NT2/D1 (cell line): ENCODE measurements around the gene CXCR5.

Experiments used
- DNase-seq: peaks from one replicate; pipeline ENCODE4 v3.0.0-alpha.2; 2011; ENCODE audit warnings: low read depth, low spot score
- H3K27me3 ChIP-seq: 2 replicates; pipeline ENCODE4 v1.6.0; 2011; ENCODE audit warnings: mild to moderate bottlenecking; ENCODE audit not compliant: insufficient read length, insufficient read depth
- H3K36me3 ChIP-seq: 2 replicates; pipeline ENCODE4 v1.6.1; 2011; ENCODE audit warnings: mild to moderate bottlenecking, low read length, mixed read lengths; ENCODE audit not compliant: insufficient read depth, insufficient read length
- H3K4me1 ChIP-seq: 2 replicates; pipeline ENCODE4 v1.5.1; 2011; ENCODE audit not compliant: insufficient read depth, insufficient read length
- H3K4me3 ChIP-seq: 2 replicates; pipeline ENCODE4 v1.5.1; 2011; ENCODE audit warnings: low read depth; ENCODE audit not compliant: insufficient read length
- H3K9ac ChIP-seq: 2 replicates; pipeline ENCODE4 v1.6.0; 2011; ENCODE audit warnings: low read depth; ENCODE audit not compliant: insufficient read length
- H3K9me3 ChIP-seq: 2 replicates; pipeline ENCODE4 v1.5.1; 2011; ENCODE audit warnings: mild to moderate bottlenecking, low read length; ENCODE audit not compliant: insufficient read depth
- SUZ12 ChIP-seq: IDR thresholded peaks from 2 replicates; pipeline ENCODE4 v1.6.1; 2011; ENCODE audit not compliant: insufficient read length, insufficient read depth; ENCODE audit errors: extremely low read depth
- YY1 ChIP-seq: IDR thresholded peaks from 2 replicates; pipeline ENCODE4 v1.6.1; 2011; ENCODE audit not compliant: insufficient read length, insufficient read depth
- ZNF274 ChIP-seq: IDR thresholded peaks from 2 replicates; pipeline ENCODE4 v1.6.1; 2011; ENCODE audit warnings: mild to moderate bottlenecking, low read depth, low read length

CXCR5 gene

DNA sequence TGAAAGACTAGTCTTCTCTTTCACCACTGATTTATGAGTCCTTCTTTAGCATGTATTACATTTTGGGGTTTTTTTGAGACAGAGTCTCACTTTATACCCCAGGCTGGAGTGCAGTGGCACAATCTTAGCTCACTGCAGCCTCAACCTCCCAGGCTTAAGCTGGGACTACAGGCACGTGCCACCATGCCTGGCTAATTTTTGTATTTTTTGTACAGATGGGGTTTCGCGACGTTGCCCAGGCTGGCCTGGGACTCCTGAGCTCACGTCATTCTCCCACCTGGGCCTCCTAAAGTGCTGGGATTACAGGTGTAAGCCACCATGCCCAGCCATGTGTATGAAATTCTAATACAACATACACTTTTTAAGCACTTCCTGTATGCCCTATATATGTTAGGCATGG, 26.3 kb upstream of the CXCR5 start:
- DNase-seq = no peak
- no peaks in the 10 kb centered on the region for H3K27me3 ChIP-seq
- no peaks in the 10 kb centered on the region for H3K36me3 ChIP-seq
- H3K9me3 ChIP-seq = no peaks in the 10 kb centered on the region
- TF ChIP-seq YY1 (no peak), ZNF274 (no peak), SUZ12 (no peak)
- no peaks in the 10 kb centered on the region for H3K4me1 ChIP-seq
- no peak overlapping the region for H3K4me3 ChIP-seq
- H3K9ac ChIP-seq = no peak overlapping the region

DNA sequence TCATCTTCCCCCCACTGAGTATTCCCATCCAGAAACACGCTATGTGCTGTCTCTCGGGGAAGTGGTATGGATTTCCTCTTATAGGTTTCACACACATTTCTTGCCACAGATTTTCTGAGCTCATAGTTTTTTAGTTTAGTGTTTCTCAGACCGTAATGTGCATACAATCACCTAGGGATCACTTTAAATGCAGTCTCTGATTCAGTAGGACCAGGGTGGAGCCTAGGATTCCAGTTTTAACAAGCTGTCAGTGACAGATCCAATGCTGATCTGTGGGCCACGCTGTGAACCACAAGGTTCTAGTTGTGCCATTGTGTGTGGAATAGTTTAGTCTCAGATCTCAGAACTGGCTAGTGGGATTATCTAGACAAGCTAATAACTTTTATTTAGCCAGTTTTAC, 23.7 kb upstream of the CXCR5 start:
- H3K36me3 ChIP-seq = no peaks in the 10 kb centered on the region
- TF ChIP-seq SUZ12 = no peak
- no peak for TF ChIP-seq YY1
- no peak for TF ChIP-seq ZNF274

DNA sequence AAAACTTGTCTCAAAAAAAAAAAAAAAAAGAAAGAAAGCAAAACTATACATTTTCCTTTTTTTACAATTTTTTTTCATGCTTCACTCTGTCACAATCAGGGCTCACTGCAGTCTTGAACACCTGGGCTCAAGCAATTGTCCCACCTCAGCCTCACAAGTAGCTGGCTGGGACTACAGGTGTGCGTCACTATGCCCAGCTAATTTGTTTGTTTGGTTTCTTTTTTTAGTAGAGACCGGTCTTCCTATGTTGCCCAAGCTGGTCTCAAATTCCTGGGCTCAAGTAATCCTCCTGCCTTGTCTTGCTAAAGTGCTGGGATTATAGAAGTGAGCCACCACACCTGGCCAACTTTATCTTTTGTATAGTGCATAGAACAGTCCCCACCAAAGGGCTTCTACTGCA, 15.0 kb upstream of the CXCR5 start:
- Histone ChIP-seq H3K9ac (no peak overlapping the region), H3K9me3 (no peaks in the 10 kb centered on the region), H3K4me3 (no peak overlapping the region), H3K36me3 (no peaks in the 10 kb centered on the region), H3K4me1 (peaks cover 3% of the 10 kb centered on the region), H3K27me3 (no peaks in the 10 kb centered on the region)
- no peak for TF ChIP-seq SUZ12
- TF ChIP-seq YY1 = no peak
- TF ChIP-seq ZNF274 = no peak
- DNase-seq = no peak

More for the DNA sequence above, 23.7 kb upstream of the CXCR5 start:
- Histone ChIP-seq H3K4me3 (no peak overlapping the region), H3K27me3 (no peaks in the 10 kb centered on the region), H3K4me1 (no peaks in the 10 kb centered on the region), H3K9me3 (no peaks in the 10 kb centered on the region), H3K9ac (no peak overlapping the region)
- no peak for DNase-seq

DNA sequence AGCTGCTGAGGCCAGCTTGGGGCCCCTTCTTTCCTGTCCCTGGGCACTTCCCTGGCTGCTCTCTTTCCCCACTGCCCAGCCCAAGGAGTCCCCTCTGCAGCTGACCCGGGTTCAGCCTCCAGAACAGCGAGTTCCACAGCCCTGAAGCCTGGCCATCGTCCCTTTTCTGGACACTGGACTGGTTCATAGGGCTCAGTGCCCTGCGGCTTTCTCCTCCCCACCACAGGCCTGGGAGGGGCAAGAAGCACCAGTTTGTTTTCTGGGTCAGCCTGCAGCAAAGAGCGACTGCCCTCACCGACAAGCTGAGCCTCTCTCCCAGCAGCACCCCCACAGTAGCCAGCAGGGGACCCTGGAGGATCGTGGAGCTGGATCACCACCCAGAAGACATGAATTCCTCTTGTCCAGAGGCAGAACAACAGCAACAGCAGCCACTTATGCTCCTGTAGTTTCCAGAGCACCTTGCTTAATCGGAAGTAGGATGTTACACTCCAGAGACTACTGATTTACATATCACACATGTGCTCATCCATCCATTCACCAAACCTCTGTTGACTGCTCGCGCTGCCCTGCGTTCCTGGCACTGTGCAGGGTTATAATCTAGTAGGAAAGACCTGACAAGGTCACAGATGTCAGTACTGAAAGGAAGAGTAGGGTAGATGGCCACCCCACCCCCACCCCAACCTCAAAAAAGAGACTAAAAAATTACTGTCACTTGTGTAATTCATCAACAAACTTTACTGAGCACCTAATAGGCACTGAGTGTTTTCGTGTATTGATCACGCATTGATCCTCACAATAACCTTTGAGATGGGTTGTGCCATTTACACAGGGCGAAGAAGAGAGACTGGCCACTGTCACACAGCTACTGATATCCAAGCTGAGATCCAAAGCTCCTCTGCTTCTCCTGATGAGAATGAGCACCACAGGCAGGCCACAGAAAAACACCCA, 13.0 kb upstream of the CXCR5 start:
- DNase-seq = no peak
- Histone ChIP-seq H3K9ac (no peak overlapping the region), H3K4me3 (no peak overlapping the region), H3K36me3 (no peaks in the 10 kb centered on the region), H3K4me1 (peaks cover 3% of the 10 kb centered on the region), H3K9me3 (no peaks in the 10 kb centered on the region), H3K27me3 (no peaks in the 10 kb centered on the region)
- TF ChIP-seq ZNF274 (no peak), YY1 (no peak), SUZ12 (no peak)

DNA sequence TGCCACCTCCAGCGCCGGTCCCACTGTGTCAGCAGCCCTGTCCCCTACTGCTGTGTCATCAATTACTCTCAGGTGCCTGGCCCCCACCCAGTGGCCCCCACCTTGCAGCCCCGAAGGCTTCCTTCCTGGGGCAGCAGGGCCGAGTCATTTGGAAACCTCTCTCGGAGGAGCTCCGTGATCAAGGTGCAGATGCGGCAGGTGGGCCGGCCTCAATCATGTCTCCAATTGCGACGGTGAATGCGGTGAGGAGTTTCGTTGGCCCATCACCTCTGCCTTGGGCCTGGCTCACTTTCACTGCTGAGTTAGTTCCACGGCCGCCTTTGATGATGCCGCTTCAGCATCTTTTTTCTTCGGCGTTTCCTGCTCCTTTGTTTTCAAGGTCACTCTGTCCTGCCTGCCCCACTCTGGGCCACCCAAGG, 11.3 kb upstream of the CXCR5 start:
- no peak overlapping the region for H3K4me3 ChIP-seq
- no peak for TF ChIP-seq SUZ12
- no peak for TF ChIP-seq YY1
- no peak for TF ChIP-seq ZNF274
- peaks cover 3% of the 10 kb centered on the region for H3K4me1 ChIP-seq
- H3K27me3 ChIP-seq = no peaks in the 10 kb centered on the region
- no peak overlapping the region for H3K9ac ChIP-seq
- DNase-seq = no peak
- H3K9me3 ChIP-seq = no peaks in the 10 kb centered on the region
- H3K36me3 ChIP-seq = no peaks in the 10 kb centered on the region

DNA sequence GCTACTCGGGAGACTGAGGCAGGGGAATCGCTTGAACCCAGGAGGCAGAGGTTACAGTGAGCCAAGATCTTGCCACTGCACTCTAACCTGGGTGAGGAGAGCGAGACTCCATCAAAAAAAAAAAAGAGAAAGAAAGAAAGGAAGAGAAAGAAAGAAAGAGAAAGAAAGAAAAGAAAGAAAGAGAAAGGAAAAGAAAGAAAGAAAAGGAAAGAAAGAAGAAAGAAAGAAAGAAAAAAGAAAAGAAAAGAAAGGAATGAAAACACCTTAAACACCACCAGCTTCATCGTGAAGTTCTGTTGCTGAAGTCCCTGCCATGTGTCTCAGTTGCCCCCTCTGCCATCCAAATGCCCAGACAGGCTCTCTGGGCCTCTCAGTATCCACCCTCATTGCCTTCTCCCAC, 9.9 kb upstream of the CXCR5 start:
- no peak for DNase-seq
- H3K36me3 ChIP-seq = no peaks in the 10 kb centered on the region
- peaks cover 3% of the 10 kb centered on the region for H3K4me1 ChIP-seq
- no peak overlapping the region for H3K9ac ChIP-seq
- TF ChIP-seq ZNF274 (no peak), SUZ12 (no peak), YY1 (no peak)
- no peaks in the 10 kb centered on the region for H3K27me3 ChIP-seq
- no peak overlapping the region for H3K4me3 ChIP-seq
- no peaks in the 10 kb centered on the region for H3K9me3 ChIP-seq

DNA sequence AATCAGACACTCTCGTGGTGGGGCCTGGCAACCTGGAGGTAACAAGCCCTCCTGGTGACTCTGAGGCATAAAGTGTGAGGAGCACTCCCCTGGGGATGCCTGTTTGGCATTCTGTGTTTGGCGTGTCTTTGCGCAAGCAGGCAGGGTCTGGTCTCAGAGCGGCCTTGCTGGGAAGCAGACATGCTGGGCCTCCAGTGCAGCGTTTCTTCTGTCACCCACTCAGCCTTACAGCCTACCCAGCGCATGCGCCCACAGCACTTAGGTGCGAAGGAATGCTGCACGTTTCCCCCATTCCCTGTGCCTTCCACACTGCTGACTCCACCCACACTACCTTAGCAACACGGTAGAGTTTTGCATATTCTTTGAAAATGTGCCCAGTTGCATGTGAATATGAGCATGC, 7.4 kb upstream of the CXCR5 start:
- TF ChIP-seq YY1 = no peak
- no peak for TF ChIP-seq ZNF274
- TF ChIP-seq SUZ12 = no peak
- no peaks in the 10 kb centered on the region for H3K27me3 ChIP-seq
- H3K4me3 ChIP-seq = no peak overlapping the region
- no peak overlapping the region for H3K9ac ChIP-seq
- no peak for DNase-seq
- no peaks in the 10 kb centered on the region for H3K36me3 ChIP-seq
- no peaks in the 10 kb centered on the region for H3K9me3 ChIP-seq
- H3K4me1 ChIP-seq = peaks cover 2% of the 10 kb centered on the region
